Measurements from ENCODE around the gene SPTB. TPM values are rescaled to one million over a fixed set of nuclear protein-coding genes. Genes with fewer than 3 reads are reported as not detected.

The SPTB gene
- total RNA-seq: 0.07 TPM in 1 of 2 replicates, not detected in the other

- intact Hi-C loops (cut with micrococcal nuclease): loop anchor here (1.0 kb wide), 1 partner anchor 35 kb away; the partner anchor contains the start of gene CHURC1
Observed at GRCh38 chr14:64879635-64880220, at the start of gene SPTB. Gene SPTB, minus strand, starts transcription at chr14:64879907. Its CDS starts 56,813 bp downstream, at chr14:64823094.

GRCh38 chr14:64929014-64929359, 49.3 kb upstream of the SPTB start:
- intact Hi-C loops (cut with micrococcal nuclease): loop anchor here (2.0 kb wide), 2 partner anchors 14 to 58 kb away; partner anchors contain the start of genes CHURC1 and FNTB

GRCh38 chr14:64928239-64929013, 48.7 kb upstream of the SPTB start:
- intact Hi-C loops (cut with micrococcal nuclease): loop anchor here (2.0 kb wide), 2 partner anchors 14 to 58 kb away; partner anchors contain the start of genes CHURC1 and FNTB

GRCh38 chr14:64927031-64927430, 47.3 kb upstream of the SPTB start:
- intact Hi-C loops (cut with micrococcal nuclease): no loop called here

GRCh38 chr14:64926398-64926995, 46.8 kb upstream of the SPTB start:
- intact Hi-C loops (cut with micrococcal nuclease): no loop called here

- intact Hi-C loops (cut with micrococcal nuclease): no loop called here
Observed at GRCh38 chr14:64923015-64923414, 43.3 kb upstream of the SPTB start.

GRCh38 chr14:64920465-64920864, 40.8 kb upstream of the SPTB start:
- intact Hi-C loops (cut with micrococcal nuclease): no loop called here

- intact Hi-C loops (cut with micrococcal nuclease): loop anchor here (10.0 kb wide), 1 partner anchor 375 kb away; the partner anchor contains the start of genes HSPA2 and PPP1R36
Observed at GRCh38 chr14:64919618-64920017, 39.9 kb upstream of the SPTB start.

GRCh38 chr14:64919215-64919614, 39.5 kb upstream of the SPTB start:
- intact Hi-C loops (cut with micrococcal nuclease): loop anchor here (10.0 kb wide), 1 partner anchor 374 kb away; the partner anchor contains the start of genes HSPA2 and PPP1R36

GRCh38 chr14:64918216-64918615, 38.5 kb upstream of the SPTB start:
- intact Hi-C loops (cut with micrococcal nuclease): loop anchor here (10.0 kb wide), 1 partner anchor 373 kb away; the partner anchor contains the start of genes HSPA2 and PPP1R36

- intact Hi-C loops (cut with micrococcal nuclease): loop anchor here (2.0 to 10.0 kb wide), 3 partner anchors 13 to 411 kb away; partner anchors contain the start of genes HSPA2, PPP1R36 and ZBTB1
Observed at GRCh38 chr14:64915797-64916196, 36.1 kb upstream of the SPTB start.

- intact Hi-C loops (cut with micrococcal nuclease): loop anchor here (2.0 to 10.0 kb wide), 3 partner anchors 14 to 410 kb away; partner anchors contain the start of genes HSPA2, PPP1R36 and ZBTB1
Observed at GRCh38 chr14:64915029-64915424, 35.3 kb upstream of the SPTB start.

GRCh38 chr14:64914237-64915028, 34.7 kb upstream of the SPTB start, which contains the start of gene CHURC1:
Gene CHURC1, plus strand, starts transcription at chr14:64914455. Its CDS starts 41 bp downstream, at chr14:64914496.
- intact Hi-C loops (cut with micrococcal nuclease): loop anchor here (1.0 to 10.0 kb wide), 7 partner anchors 14 to 1272 kb away; partner anchors contain the start of genes FNTB, HSPA2, MAX and PPP1R36

GRCh38 chr14:64913477-64913876, 33.8 kb upstream of the SPTB start:
- intact Hi-C loops (cut with micrococcal nuclease): loop anchor here (5.0 to 10.0 kb wide), 3 partner anchors 189 to 1271 kb away; partner anchors contain the start of genes HSPA2, MAX, PPP1R36 and WDR89

GRCh38 chr14:64912261-64912660, 32.6 kb upstream of the SPTB start:
- intact Hi-C loops (cut with micrococcal nuclease): loop anchor here (5.0 to 10.0 kb wide), 3 partner anchors 190 to 1270 kb away; partner anchors contain the start of genes HSPA2, MAX, PPP1R36 and WDR89

GRCh38 chr14:64910847-64911495, 31.3 kb upstream of the SPTB start:
- intact Hi-C loops (cut with micrococcal nuclease): loop anchor here (5.0 to 10.0 kb wide), 3 partner anchors 191 to 1269 kb away; partner anchors contain the start of genes HSPA2, MAX, PPP1R36 and WDR89

- intact Hi-C loops (cut with micrococcal nuclease): no loop called here
Observed at GRCh38 chr14:64906022-64906421, 26.3 kb upstream of the SPTB start.

- intact Hi-C loops (cut with micrococcal nuclease): no loop called here
Observed at GRCh38 chr14:64899958-64900357, 20.3 kb upstream of the SPTB start.

GRCh38 chr14:64891839-64892375, 12.2 kb upstream of the SPTB start:
- intact Hi-C loops (cut with micrococcal nuclease): loop anchor here (5.0 kb wide), 2 partner anchors 70 to 220 kb away; no protein-coding TSS in a partner anchor

Data from T-helper 2 cell treated with Interferon-gamma antibody and Interleukin-4, amounts not matched to agents 100 ng/mL and 5 ng/mL, for 36 hours (primary cell).